Heart right ventricle (tissue), 16 donors: ENCODE results near the gene COL5A1. TPM values are rescaled to one million over a fixed set of nuclear protein-coding genes. Genes with fewer than 3 reads are reported as not detected.

Source experiments
- ATAC-seq, 8 donors: fragments of 200-7000 bp; cut with Tn5 transposase; one replicate each; pipeline ENCODE4 v1.9.1; 2020; ENCODE audit warnings: mild to moderate bottlenecking in 8 of 8, moderate library complexity in 8 of 8, moderate number of reproducible peaks in 1 of 8
- DNase-seq, 2 donors: peaks; one replicate each; pipeline ENCODE4 v3.0.0-alpha.2; 2020
- H3K27ac ChIP-seq, 10 donors: fragments of 200-600 bp; sonication (generic) in 2 of 10; one replicate each; pipeline versions ENCODE4 v1.5.0 to v1.8.0; 2020 to 2022; ENCODE audit warnings: mild to moderate bottlenecking in 3 of 10
- H3K27me3 ChIP-seq, 7 donors: fragments of 200-600 bp; one replicate each; pipeline ENCODE4 v1.8.0; 2021 to 2022; ENCODE audit warnings: mild to moderate bottlenecking in 2 of 7
- H3K36me3 ChIP-seq, 9 donors: fragments of 200-600 bp; sonication (generic) in 1 of 9; one replicate each; pipeline versions ENCODE4 v1.5.0 to v1.8.0; 2020 to 2022; ENCODE audit warnings: mild to moderate bottlenecking in 2 of 9
- H3K4me1 ChIP-seq, 9 donors: fragments of 200-600 bp; sonication (generic) in 1 of 9; one replicate each; pipeline versions ENCODE4 v1.5.0 to v1.8.0; 2020 to 2022; ENCODE audit warnings: mild to moderate bottlenecking in 4 of 9
- H3K4me3 ChIP-seq, 10 donors: fragments of 200-600 bp; sonication (generic) in 2 of 10; one replicate each; pipeline versions ENCODE4 v1.5.0 to v1.8.0; 2020 to 2022; ENCODE audit warnings: mild to moderate bottlenecking in 7 of 10, moderate library complexity in 2 of 10
- H3K9me3 ChIP-seq, 11 donors: fragments of 200-600 bp in 10 of 11; sonication (generic) in 2 of 11; one replicate each; pipeline versions ENCODE4 v1.5.0 to v1.8.0; 2013 to 2022; ENCODE audit warnings: mild to moderate bottlenecking in 2 of 11, control low read depth in 1 of 11, moderate library complexity in 1 of 11
- CTCF ChIP-seq, 9 donors: fragments of 200-600 bp; sonication (generic) in 2 of 9; IDR thresholded peaks; one replicate each; pipeline versions ENCODE4 v1.5.0 to v1.8.0; 2021 to 2022; ENCODE audit warnings: antibody characterized with exemption in 9 of 9, mild to moderate bottlenecking in 5 of 9, moderate library complexity in 1 of 9
- WGBS, 2 donors: extraction: QIAGEN DNeasy Blood & Tissue Kit; methylation state at CpG; one replicate each; pipeline ENCODE4 v1.1.7; 2013; ENCODE audit warnings: inconsistent platforms in 1 of 2; 5-methylcytosine and 5-hydroxymethylcytosine counted together
- intact Hi-C, 10 donors: fragments of 100-400 bp; cut with DNase I; formaldehyde crosslinking; loops; one replicate each; pipeline versions ENCODE4 v1.11.1 to v1.14.2; 2022
- polyA plus RNA-seq, 2 donors: library from polyadenylated mRNA; stranded (reverse); fragments of 200-250 nt; gene quantifications; one replicate each; pipeline ENCODE4 v1.2.3, GENCODE V29; 2013
- total RNA-seq, 10 donors: library from RNA; stranded (reverse); fragmentation: NEBNext Ultra II Directional in 3 of 10; extraction: Animal tissue kit (Norgen Biotek cat#: 25700) in 3 of 10; gene quantifications; one replicate each; pipeline versions ENCODE4 v1.2.1 to v1.2.4, GENCODE V29; 2021 to 2023
- donor health status: Arrhythmogenic right ventricular cardiomyopathy.
- donor health status: ischemic (EF 13 %, LVEDD 7.1; RV severe dilation, severe dysfunction).
- donor health status: healthy with polysubstance abuse.
- donor health status: DM: no; HTN: yes; CAD: no.
- donor health status: DM: no; HTN: no; CAD: no.
- donor health status: ischemic (EF 25% LVEDD 6.9; RV normal size, moderate dysfunction).
- donor health status: ischemic (EF 25% LVEDD 5.7; RV mildly dilated, moderate dysfunction).
- donor health status: healthy.
- donor health status: DM: yes; HTN: yes; CAD: no.
- donor health status: Ischemic cardiomyopathy.
- donor health status: ischemic (EF 35%, LVEDD 5.7; RV mildly dilated, moderate dysfunction).
- donor health status: nonischemic (EF 11% LVEDD 7.7; RV severe dilation, severe dysfunction).
- donor health status: DM: yes; HTN: yes; CAD: no.
- donor health status: PGD.
- donor health status: ischemic (EF 29% LVEDD 5.4; RV normal size, mild dysfunction).
- donor health status: nonischemic (EF 23%, LVEDD 6.1; RV moderate dilation, normal function).

Gene COL5A1
- total and polyA plus RNA-seq, 12 donors: 8.1 to 60.0 (median 13.3) TPM

DNA sequence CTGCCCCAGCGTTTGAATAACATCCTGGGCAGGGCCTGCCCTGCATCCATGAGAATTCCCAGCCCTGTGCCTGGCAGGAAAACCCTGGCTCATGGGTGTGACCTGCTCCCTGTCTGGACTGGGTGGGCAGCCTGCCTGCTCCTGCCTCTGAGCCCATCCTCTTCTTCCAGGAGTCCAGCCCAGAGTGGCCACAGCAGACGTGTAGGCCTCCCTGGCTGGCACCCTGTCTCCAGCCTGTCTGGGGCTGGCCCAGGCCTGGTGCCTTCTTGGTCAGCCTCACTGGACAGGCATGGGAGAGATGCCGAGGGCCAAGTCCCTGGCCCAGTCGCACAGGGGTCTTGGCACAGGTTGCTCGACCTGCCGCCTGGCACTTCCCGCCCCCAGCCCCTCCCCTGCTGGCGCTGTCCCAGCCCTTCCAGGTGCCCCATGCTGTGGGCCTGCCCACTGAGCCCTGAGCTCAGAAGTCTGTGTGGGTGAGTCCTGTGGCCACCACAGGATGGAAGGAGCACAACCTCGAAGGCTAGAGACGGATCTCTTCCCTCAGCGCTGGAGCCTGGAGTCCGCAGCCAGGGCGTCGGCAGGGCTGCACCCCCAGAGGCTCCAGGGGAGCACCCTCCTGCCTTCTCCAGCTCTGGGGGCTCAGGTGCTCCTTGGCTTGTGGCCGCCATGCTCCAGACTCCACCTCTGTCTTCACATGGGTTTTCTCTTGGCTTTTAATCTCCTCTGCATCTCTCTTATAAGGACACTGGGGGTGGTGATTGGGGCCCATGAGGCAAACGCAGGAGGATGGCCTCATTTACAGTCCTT, 11.8 kb upstream of the COL5A1 start:
- H3K4me3 ChIP-seq: no peak overlapping the region
- H3K36me3 ChIP-seq: no peaks in the 10 kb centered on the region
- intact Hi-C loops: no loop called here
- no peak for TF ChIP-seq CTCF (IDR thresholded peaks at IDR 0.05)
- H3K4me1 ChIP-seq: no peaks in the 10 kb centered on the region
- H3K27me3 ChIP-seq: peaks cover 0 to 7% (median 0%) of the 10 kb centered on the region in 7 donors
- ATAC-seq: no peak
- WGBS, 2 donors: 85 to 86% methylated on average over 16 of the region's 16 CpGs
- DNase-seq: no peak
- H3K9me3 ChIP-seq: no peaks in the 10 kb centered on the region
- no peak overlapping the region for H3K27ac ChIP-seq

DNA sequence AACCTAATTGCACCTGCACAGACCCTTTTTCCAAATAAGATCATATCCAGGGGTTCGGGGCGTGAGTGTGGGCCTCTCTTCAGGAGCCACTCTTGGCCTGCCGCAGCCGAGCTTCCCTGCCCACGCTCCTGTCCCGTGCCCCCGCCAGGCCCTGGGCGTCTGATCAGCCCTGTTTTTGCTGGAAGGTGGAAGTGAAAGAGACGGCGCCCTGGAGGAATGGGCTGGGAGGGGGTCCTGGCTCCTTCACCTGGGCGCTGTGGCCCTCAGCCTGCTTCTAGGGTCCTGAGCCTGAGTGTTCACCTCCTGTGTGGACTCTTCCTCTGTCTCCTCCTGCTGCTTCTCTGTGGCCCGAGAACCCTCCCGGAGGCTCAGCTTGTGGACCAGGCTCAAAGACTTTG, 11.2 kb upstream of the COL5A1 start:
- DNase-seq: no peak
- Histone ChIP-seq H3K27ac (no peak overlapping the region), H3K36me3 (no peaks in the 10 kb centered on the region), H3K27me3 (peaks cover 0 to 7% (median 0%) of the 10 kb centered on the region in 7 donors), H3K9me3 (no peaks in the 10 kb centered on the region), H3K4me1 (no peaks in the 10 kb centered on the region), H3K4me3 (no peak overlapping the region)
- ATAC-seq: no peak
- WGBS, 2 donors: 92 to 93% methylated on average over 13 of the region's 13 CpGs
- intact Hi-C loops: no loop called here
- no peak for TF ChIP-seq CTCF (IDR thresholded peaks at IDR 0.05)

DNA sequence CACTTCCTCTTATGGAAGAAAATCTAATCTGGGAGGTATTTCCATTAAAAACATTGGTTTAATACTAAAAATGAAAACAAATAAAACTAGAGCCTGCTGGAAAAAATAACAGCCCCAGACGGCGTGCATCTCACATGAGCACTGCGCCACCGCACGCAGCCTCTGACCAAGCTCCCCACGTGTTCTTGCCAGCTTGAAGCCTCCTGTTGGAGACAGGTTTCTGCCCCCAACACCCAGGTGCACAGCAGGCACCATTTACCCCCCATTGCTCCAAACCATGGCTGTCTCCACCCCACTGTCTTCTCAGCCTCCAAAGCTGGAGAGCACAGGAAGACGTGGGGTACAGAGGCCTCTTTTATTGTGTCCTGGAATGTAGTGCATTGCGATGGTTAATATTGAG, 10.7 kb upstream of the COL5A1 start:
- intact Hi-C loops: no loop called here
- TF ChIP-seq CTCF (IDR thresholded peaks at IDR 0.05): no peak
- Histone ChIP-seq H3K9me3 (no peaks in the 10 kb centered on the region), H3K27ac (no peak overlapping the region), H3K4me3 (no peak overlapping the region), H3K27me3 (peaks cover 0 to 7% (median 0%) of the 10 kb centered on the region in 7 donors), H3K4me1 (no peaks in the 10 kb centered on the region), H3K36me3 (no peaks in the 10 kb centered on the region)
- 93 to 97% methylated on average over 8 of the region's 8 CpGs for WGBS, 2 donors
- DNase-seq (no peak), ATAC-seq (no peak)

GRCh38 chr9:134631881-134632280, 9.7 kb upstream of the COL5A1 start:
- DNase-seq (no peak), ATAC-seq (no peak)
- Histone ChIP-seq H3K36me3 (no peaks in the 10 kb centered on the region), H3K27ac (no peak overlapping the region), H3K4me1 (no peaks in the 10 kb centered on the region), H3K4me3 (no peak overlapping the region), H3K27me3 (peaks cover 0 to 7% (median 0%) of the 10 kb centered on the region in 7 donors), H3K9me3 (no peaks in the 10 kb centered on the region)
- intact Hi-C loops: no loop called here
- 91 to 97% methylated on average over 10 of the region's 10 CpGs for WGBS, 2 donors
- no peak for TF ChIP-seq CTCF (IDR thresholded peaks at IDR 0.05)
